HUES6 (cell line): ENCODE measurements around the gene EVI5L.
"Not testable (repeated sequence)": the region's sequence is repeated elsewhere in the genome, so short reads cannot be mapped to it uniquely, and the experiment has no call there.

Experiments used
- H3K27ac ChIP-seq: 2 replicates; pipeline ENCODE4 v1.7.0; 2013; ENCODE audit warnings: low read depth, mild to moderate bottlenecking, low read length, inconsistent platforms
- H3K27me3 ChIP-seq: 2 replicates; pipeline ENCODE4 v1.6.1; 2013; ENCODE audit warnings: low read length; ENCODE audit not compliant: control insufficient read depth, insufficient read depth
- H3K36me3 ChIP-seq: 2 replicates; pipeline ENCODE4 v1.6.1; 2013; ENCODE audit warnings: low read length; ENCODE audit not compliant: control insufficient read depth, insufficient read depth
- H3K4me1 ChIP-seq: 2 replicates; pipeline ENCODE4 v1.6.1; 2013; ENCODE audit warnings: low read length; ENCODE audit not compliant: control insufficient read depth, insufficient read depth
- H3K4me3 ChIP-seq: 2 replicates; pipeline ENCODE4 v1.5.1; 2013; ENCODE audit warnings: low read depth, low read length
- H3K9ac ChIP-seq: one replicate; pipeline ENCODE4 v1.6.1; 2013; ENCODE audit warnings: mild to moderate bottlenecking, low read length
- H3K9me3 ChIP-seq: 2 replicates; pipeline ENCODE4 v1.6.1; 2013; ENCODE audit warnings: low read depth, low read length; ENCODE audit not compliant: control insufficient read depth, insufficient read depth

EVI5L gene

GRCh38 chr19:7893362-7894101 is 63.5 kb downstream of the EVI5L start:
- not testable (repeated sequence) for H3K4me1 ChIP-seq, H3K4me3 ChIP-seq, H3K27me3 ChIP-seq, H3K27ac ChIP-seq, H3K9me3 ChIP-seq, H3K9ac ChIP-seq, H3K36me3 ChIP-seq

DNA sequence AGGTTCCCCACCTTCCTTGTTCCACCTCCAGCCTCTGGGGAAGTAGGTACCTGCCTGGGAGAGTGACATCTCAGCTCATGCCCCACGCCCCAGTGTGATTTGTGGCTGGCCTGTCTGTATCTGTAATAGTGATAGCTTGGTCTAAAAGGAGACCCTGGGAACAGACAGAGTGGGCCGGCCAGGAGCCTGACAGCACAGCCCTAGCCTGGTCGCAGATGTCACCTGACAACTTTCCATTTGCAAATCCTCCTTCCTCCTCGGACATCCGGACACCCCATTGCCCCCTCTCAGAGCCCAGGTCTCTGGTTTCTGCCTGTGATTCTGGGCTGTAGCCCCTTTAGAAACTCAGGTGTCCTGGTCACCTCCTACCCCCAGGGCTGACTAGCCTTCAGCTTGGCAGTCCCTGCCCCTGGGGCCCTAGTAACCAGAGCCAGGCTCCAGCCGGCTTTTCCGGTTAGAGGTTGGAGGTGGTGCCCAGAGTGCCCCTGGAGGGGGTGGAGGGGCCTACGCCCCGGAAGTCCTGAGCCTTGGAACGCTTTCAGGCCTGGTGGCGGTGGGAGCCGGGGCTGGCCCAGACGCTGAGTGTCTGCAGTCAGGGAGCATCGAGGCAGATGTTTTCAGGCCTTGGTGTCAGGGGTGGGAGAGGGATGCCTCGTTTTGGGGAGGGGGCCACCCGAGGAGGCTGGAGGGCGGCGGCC is 64.7 kb downstream of the EVI5L start:
- Histone ChIP-seq H3K9me3 (no peaks in the 10 kb centered on the region), H3K4me3 (no peak overlapping the region)

GRCh38 chr19:7895565-7895964 is 65.5 kb downstream of the EVI5L start:
- no peaks in the 10 kb centered on the region for H3K4me1 ChIP-seq
- H3K36me3 ChIP-seq, result peaks cover 13% of the 10 kb centered on the region
- H3K9me3 ChIP-seq, result no peaks in the 10 kb centered on the region
- H3K4me3 ChIP-seq, result no peak overlapping the region
- H3K9ac ChIP-seq, result no peak overlapping the region
- H3K27me3 ChIP-seq, result no peaks in the 10 kb centered on the region
- H3K27ac ChIP-seq, result no peak overlapping the region

More for the DNA sequence above, 64.7 kb downstream of the EVI5L start:
- H3K27me3 ChIP-seq, result no peaks in the 10 kb centered on the region
- peaks cover 8% of the 10 kb centered on the region for H3K36me3 ChIP-seq
- H3K4me1 ChIP-seq, result no peaks in the 10 kb centered on the region
- H3K27ac ChIP-seq, result no peak overlapping the region
- no peak overlapping the region for H3K9ac ChIP-seq

DNA sequence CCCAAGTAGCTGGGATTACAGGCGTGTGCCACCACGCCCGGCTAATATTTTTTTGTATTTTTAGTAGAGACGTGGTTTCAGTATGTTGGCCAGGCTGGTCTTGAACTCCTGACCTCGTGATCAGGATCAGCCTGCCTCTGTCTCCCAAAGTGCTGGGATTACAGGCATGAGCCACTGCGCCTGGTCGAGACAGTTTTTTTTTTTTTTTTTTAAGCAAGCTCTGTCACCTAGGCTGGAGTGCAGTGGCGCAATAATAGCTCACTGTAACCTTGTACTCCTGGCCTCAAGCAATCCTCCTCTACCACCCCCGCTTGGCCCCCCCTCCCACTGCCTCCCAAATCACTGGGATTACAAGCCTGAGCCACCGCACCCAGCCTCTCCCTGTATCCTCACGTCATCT is 67.3 kb downstream of the EVI5L start:
- H3K4me1 ChIP-seq, result no peaks in the 10 kb centered on the region
- peaks cover 13% of the 10 kb centered on the region for H3K36me3 ChIP-seq
- H3K4me3 ChIP-seq, result no peak overlapping the region
- no peaks in the 10 kb centered on the region for H3K27me3 ChIP-seq
- no peaks in the 10 kb centered on the region for H3K9me3 ChIP-seq
- H3K27ac ChIP-seq, result no peak overlapping the region
- no peak overlapping the region for H3K9ac ChIP-seq

GRCh38 chr19:7898967-7899366 is 68.9 kb downstream of the EVI5L start:
- Histone ChIP-seq H3K4me1 (peaks cover 7% of the 10 kb centered on the region), H3K27me3 (no peaks in the 10 kb centered on the region), H3K27ac (no peak overlapping the region), H3K36me3 (peaks cover 13% of the 10 kb centered on the region), H3K9me3 (no peaks in the 10 kb centered on the region), H3K4me3 (no peak overlapping the region), H3K9ac (no peak overlapping the region)

- H3K4me3 ChIP-seq, result no peak overlapping the region
- H3K27ac ChIP-seq, result no peak overlapping the region
- H3K27me3 ChIP-seq, result no peaks in the 10 kb centered on the region
- H3K9ac ChIP-seq, result no peak overlapping the region
- peaks cover 12% of the 10 kb centered on the region for H3K4me1 ChIP-seq
- no peaks in the 10 kb centered on the region for H3K9me3 ChIP-seq
- peaks cover 13% of the 10 kb centered on the region for H3K36me3 ChIP-seq
Measured at GRCh38 chr19:7899751-7900378, 69.8 kb downstream of the EVI5L start.

GRCh38 chr19:7900401-7900870 is 70.4 kb downstream of the EVI5L start:
- Histone ChIP-seq H3K27me3 (no peaks in the 10 kb centered on the region), H3K36me3 (peaks cover 13% of the 10 kb centered on the region), H3K4me1 (peaks cover 16% of the 10 kb centered on the region), H3K27ac (no peak overlapping the region), H3K4me3 (no peak overlapping the region), H3K9ac (no peak overlapping the region), H3K9me3 (no peaks in the 10 kb centered on the region)

- Histone ChIP-seq H3K36me3 (peaks cover 13% of the 10 kb centered on the region), H3K27ac (no peak overlapping the region), H3K9me3 (no peaks in the 10 kb centered on the region), H3K4me1 (peaks cover 16% of the 10 kb centered on the region), H3K4me3 (no peak overlapping the region), H3K9ac (no peak overlapping the region), H3K27me3 (no peaks in the 10 kb centered on the region)
Measured at GRCh38 chr19:7900931-7901330, 70.9 kb downstream of the EVI5L start.

- Histone ChIP-seq H3K4me1 (peaks cover 16% of the 10 kb centered on the region), H3K27me3 (no peaks in the 10 kb centered on the region), H3K36me3 (peaks cover 13% of the 10 kb centered on the region), H3K4me3 (no peak overlapping the region), H3K9ac (no peak overlapping the region), H3K9me3 (no peaks in the 10 kb centered on the region), H3K27ac (no peak overlapping the region)
Measured at GRCh38 chr19:7901337-7901736, 71.3 kb downstream of the EVI5L start.

GRCh38 chr19:7902796-7903243 is 72.8 kb downstream of the EVI5L start:
- Histone ChIP-seq H3K27me3 (no peaks in the 10 kb centered on the region), H3K4me1 (peaks cover 16% of the 10 kb centered on the region), H3K9me3 (no peaks in the 10 kb centered on the region), H3K27ac (peak overlapping the region; percentile 23; the same call in 1 of the 2 replicates), H3K9ac (peak overlapping the region; percentile 83), H3K4me3 (peak overlapping the region; percentile 61), H3K36me3 (peaks cover 13% of the 10 kb centered on the region)
